Bronchial epithelial cell (primary cell): Measurements from ENCODE around the gene GIMAP7. TPM values are rescaled to one million over a fixed set of nuclear protein-coding genes. Genes with fewer than 3 reads are reported as not detected.

Source experiments
- DNase-seq: peaks from one replicate; pipeline ENCODE4 v3.0.0-alpha.2; 2010; ENCODE audit warnings: low read depth
- FAIRE-seq: peaks from 2 replicates; lab custom pipeline; 2011; peaks lifted over from hg19 to GRCh38; lab: Jason Lieb, UNC
- H3K27me3 ChIP-seq: 2 replicates; pipeline ENCODE4 v1.5.1; 2011; ENCODE audit warnings: low read length; ENCODE audit not compliant: control insufficient read depth, insufficient read depth
- H3K36me3 ChIP-seq: 2 replicates; pipeline ENCODE4 v1.5.1; 2011; ENCODE audit warnings: low read length; ENCODE audit not compliant: control insufficient read depth, insufficient read depth
- H3K4me3 ChIP-seq: 2 replicates; pipeline ENCODE4 v1.5.1; 2011; ENCODE audit warnings: mild to moderate bottlenecking, low read depth, low read length, control low read depth
- total RNA-seq: library from RNA; depleted of rRNA; stranded (reverse); fragments of >200 nt; gene quantifications from 2 replicates; pipeline ENCODE4 v1.2.1, GENCODE V29; 2014
- TF ChIP-seq, protein P1 (sequence below): IDR thresholded peaks from 2 replicates; pipeline ENCODE4 v1.5.1; 2011; ENCODE audit warnings: mild to moderate bottlenecking, moderate library complexity, low read length, control low read depth, inconsistent platforms; ENCODE audit not compliant: insufficient read depth, severe bottlenecking

Gene GIMAP7
- total RNA-seq, 1 donor from 2014 or later = not detected

DNA sequence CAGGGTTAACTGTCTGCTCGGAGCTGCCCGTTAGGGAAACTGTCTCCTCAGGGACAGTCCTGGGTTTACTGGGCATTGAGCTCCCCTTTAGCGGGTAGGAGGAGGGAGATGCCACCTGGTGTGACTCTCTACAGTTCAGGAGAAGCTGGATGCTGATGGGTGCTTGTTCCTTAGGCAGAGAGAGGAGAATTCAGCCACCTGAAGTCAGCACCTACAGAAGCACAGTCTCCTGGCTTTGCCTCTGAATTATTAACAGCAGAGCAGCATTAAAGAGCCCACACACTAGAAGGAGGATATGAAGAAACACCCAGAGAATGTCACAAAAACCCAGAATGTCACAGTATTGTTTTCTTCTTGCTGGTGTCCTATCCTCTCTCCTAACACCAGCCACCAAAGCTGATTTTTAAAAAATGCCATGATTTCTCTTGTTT lies 53.2 kb downstream of the GIMAP7 start:
- no peak for FAIRE-seq
- no peak for DNase-seq
- no peak overlapping the region for H3K4me3 ChIP-seq
- TF ChIP-seq, protein P1, sequence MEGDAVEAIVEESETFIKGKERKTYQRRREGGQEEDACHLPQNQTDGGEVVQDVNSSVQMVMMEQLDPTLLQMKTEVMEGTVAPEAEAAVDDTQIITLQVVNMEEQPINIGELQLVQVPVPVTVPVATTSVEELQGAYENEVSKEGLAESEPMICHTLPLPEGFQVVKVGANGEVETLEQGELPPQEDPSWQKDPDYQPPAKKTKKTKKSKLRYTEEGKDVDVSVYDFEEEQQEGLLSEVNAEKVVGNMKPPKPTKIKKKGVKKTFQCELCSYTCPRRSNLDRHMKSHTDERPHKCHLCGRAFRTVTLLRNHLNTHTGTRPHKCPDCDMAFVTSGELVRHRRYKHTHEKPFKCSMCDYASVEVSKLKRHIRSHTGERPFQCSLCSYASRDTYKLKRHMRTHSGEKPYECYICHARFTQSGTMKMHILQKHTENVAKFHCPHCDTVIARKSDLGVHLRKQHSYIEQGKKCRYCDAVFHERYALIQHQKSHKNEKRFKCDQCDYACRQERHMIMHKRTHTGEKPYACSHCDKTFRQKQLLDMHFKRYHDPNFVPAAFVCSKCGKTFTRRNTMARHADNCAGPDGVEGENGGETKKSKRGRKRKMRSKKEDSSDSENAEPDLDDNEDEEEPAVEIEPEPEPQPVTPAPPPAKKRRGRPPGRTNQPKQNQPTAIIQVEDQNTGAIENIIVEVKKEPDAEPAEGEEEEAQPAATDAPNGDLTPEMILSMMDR = no peak
- no peaks in the 10 kb centered on the region for H3K27me3 ChIP-seq
- H3K36me3 ChIP-seq = no peaks in the 10 kb centered on the region

DNA sequence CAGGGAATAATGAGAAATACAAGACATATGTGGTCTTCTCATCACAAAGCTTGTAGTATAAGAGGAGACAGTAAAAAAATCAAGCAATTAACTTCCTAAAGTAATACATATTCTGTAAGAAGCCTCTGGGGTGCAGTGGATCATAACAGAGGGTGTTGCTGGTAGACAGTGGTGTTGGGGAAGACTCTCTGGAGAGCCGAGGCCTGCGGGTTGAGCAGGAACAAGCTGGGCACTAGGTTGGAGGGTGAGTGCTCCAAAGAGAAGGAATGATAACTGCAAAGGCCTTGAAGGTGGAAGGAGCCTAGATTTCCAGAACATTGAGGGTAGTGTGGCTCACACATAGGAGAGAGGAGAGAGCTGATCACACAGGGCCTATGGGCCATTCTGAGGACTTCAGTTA lies 54.0 kb downstream of the GIMAP7 start:
- no peaks in the 10 kb centered on the region for H3K27me3 ChIP-seq
- TF ChIP-seq, protein P1 = no peak
- DNase-seq (no peak), FAIRE-seq (no peak)
- no peak overlapping the region for H3K4me3 ChIP-seq
- H3K36me3 ChIP-seq = no peaks in the 10 kb centered on the region

DNA sequence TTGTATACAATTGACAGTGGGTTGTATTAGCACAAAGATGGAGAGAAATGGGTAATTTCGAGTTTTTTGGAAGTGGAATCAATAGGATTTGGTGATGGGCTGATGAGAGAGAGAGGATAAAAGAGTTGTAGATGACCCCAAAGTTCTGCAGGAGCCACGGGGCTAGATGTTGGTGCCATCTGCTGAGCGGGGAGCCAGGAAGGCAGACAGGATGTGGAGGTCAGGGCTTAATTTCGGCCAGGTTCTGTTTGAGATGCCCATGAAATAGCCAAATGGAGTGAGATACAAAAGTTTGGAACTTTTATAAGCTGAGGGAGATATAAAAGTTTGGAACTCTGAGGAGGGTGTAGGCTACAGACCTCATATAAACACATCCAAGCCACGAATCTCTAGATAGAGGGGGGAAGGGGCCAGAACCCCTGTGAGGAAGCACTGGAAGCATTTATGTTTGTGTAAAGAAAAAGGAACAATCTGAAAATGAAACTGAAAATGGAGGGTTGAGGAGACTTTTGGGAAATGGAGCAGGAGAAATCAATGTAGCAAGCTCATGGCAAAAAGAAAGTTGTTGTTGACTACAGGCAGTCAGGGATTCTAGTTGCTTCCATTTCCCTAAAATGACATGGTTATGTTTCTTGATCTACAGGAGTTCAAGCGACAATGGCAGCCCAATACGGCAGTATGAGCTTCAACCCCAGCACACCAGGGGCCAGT lies 54.7 kb downstream of the GIMAP7 start:
- Histone ChIP-seq H3K4me3 (no peak overlapping the region), H3K27me3 (no peaks in the 10 kb centered on the region), H3K36me3 (no peaks in the 10 kb centered on the region)
- DNase-seq (no peak), FAIRE-seq (no peak)
- TF ChIP-seq, protein P1 = no peak

Other genes starting within 250 kb of the GIMAP7 start
- gene LRRC61, start 191.5 kb upstream of the GIMAP7 start, total RNA-seq = 7.6 and 8.2 TPM in 2 replicates
- 4.2 and 6.4 TPM in 2 replicates for gene ACTR3C, start 191.3 kb upstream of the GIMAP7 start, total RNA-seq
- gene RARRES2, start 173.2 kb upstream of the GIMAP7 start, total RNA-seq = 1.1 TPM in 1 of 2 replicates, not detected in the other
- 26.1 and 28.2 TPM in 2 replicates for gene REPIN1, start 146.1 kb upstream of the GIMAP7 start, total RNA-seq
- 3.2 and 3.5 TPM in 2 replicates for gene ZNF775, start 135.5 kb upstream of the GIMAP7 start, total RNA-seq
- under 0.01 TPM in 2 replicates for gene GIMAP8, start 64.2 kb upstream of the GIMAP7 start, total RNA-seq
- not detected in 2 replicates for gene GIMAP4, start 52.5 kb downstream of the GIMAP7 start, total RNA-seq
- not detected in 2 replicates for gene GIMAP6, start 117.5 kb downstream of the GIMAP7 start, total RNA-seq
- gene GIMAP2, start 170.8 kb downstream of the GIMAP7 start, total RNA-seq = 0.13 and 0.26 TPM in 2 replicates
- gene GIMAP1, start 201.7 kb downstream of the GIMAP7 start, total RNA-seq = not detected in 2 replicates
- not detected in 2 replicates for gene GIMAP5, start 222.5 kb downstream of the GIMAP7 start, total RNA-seq